Activated CD4-positive, alpha-beta T cell treated with anti-CD3 and anti-CD28 coated beads for 1 hour (primary cell): Measurements from ENCODE around the gene FAM234B.

Experiments used
- DNase-seq: peaks from one replicate; pipeline ENCODE4 v3.0.0-alpha.2; 2020

FAM234B gene

DNA sequence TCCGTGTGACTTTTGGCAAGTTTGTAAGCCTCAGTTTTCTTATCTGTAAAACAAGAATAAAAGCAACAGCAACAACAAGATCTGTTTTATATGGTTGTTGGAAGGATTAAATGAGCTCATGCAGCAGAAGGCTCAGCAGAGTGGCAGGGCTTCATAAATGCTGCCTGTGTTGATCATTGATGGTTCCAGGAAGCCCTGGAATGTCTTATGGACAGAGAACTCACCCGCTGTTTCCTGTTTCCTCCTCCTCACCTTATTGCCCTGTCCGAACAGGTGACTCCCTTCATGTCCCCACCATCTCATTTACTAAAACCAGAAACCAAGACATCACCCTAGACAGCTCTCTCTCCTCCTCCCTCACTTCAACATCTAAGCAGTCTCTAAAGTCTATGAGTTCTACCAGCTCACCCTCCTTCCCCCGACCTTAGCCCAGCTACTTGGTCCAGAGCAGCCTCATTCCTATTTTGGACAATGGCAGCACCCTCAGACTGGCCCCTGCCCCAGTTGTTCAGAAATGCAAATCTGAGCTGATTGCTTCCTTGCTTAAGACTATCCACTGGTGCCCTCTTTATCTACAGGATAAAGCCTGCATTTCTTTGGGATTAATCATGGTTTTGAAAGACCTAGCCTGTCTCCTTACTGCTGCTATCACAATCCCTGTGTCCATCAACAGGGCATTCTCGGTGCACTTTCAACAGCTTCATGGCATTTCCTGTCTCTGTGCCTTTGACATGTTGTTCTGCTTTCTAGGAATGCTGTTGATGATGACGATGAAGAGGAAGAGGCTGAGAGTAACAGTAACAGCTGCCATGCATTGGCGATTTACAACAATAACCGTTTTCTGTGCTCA is 80.7 kb downstream of the FAM234B start:
- DNase-seq, result no peak

DNA sequence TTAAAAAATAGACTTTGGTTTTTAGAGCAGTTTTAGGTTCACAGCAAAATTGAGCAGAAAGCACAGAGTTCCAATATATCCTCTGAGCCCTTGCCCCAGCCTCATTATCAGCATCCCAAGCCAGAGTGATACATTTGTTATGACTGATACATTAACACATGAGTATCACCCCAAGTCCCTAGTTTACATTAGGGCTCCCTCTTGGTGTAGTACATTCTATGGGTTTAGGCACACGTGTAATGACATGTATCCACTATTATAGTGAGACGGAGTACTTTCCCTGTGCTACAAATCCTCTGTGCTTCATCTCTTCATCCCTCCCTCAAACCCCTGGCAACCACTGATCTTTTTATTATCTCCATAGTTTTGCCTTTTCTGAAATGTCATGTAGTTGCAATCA is 81.8 kb downstream of the FAM234B start:
- DNase-seq, result no peak

DNA sequence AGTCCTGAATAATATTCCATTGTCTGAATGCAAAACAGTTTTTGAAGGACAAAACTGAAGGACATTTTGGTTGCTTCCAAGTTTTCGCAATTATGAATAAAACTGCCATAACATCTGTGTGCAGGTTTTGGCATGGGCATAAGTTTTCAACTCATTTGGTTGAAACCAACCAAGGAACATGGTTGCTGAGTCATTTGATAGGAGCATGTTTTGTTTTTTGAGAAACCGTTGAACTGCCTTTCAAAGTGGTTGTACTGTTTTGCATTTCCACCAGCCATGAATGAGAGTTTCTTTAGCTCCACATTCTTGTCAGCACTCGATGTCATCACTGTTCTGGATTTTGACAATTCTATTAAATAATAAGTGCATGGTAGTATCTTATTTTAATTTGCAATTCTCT is 82.3 kb downstream of the FAM234B start:
- DNase-seq, result no peak

DNA sequence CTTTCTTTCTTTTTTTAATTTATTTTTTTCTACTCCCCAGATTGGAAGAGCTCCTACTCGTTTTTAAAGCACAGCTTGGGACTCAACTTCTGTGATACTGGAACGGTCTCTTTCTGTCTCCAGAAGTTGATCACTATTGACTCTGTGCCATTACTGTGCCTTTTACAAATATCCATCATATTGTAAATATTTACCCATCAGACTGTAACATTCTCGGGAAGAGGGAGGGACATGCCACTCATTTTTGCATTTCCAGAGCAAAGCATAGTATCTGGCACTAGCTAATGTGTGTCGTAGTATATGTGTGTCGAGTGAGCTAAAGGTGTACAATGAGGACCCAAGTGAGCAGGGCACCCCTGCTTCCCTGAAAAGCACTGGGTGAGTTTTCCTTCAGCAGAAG is 83.3 kb downstream of the FAM234B start:
- no peak for DNase-seq

DNA sequence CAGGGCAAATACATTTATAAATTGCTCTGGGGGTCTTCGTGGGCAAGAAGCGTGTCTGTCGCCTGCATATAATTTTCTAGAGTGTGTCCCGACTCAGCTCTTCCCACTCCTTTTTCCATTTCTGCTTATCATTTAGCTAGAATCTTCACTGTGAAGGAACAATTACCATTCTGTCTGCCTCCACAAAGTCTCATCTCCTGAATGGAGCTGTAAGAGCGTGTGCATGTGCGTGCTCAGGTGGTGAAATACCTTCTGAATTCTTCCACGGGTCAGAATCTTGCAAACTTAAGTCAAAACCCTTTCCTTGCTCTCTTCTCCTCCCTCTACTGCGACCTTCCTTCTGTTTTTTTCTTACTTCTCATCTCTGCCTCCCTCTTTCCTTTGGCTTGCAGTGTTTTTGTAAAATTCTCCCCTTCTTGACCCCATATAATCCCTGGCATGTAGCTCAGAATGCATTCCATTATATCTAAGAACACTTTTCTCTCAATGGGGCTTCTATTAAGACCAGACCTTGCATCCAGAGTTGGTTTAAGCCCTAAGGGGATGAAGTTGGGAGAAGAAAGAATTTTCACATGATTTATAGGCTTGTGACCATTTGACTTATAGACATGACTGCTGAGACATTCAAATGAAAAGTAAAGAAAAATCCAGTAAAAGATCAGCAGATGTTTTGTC is 84.2 kb downstream of the FAM234B start:
- no peak for DNase-seq

DNA sequence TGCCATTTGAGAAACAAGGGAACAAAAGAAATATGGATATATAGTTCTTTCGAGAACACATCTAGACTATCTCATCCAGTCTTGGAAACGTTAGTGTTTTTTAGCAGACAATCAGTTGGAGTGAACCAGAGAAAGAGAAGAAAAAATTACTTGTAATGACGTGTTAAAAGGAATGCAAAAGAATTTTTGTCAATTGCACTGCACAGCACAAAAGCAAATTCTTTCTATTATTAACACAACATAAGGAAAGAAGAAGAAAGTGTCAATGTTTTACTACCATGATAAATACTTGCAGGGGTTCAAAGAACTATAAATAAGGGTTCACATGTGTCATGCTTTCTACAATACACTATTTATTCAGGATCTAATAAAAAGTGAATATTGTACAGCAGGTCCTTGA is 86.8 kb downstream of the FAM234B start:
- no peak for DNase-seq
